Epithelial cell of proximal tubule (primary cell): ENCODE measurements around the gene C16orf89. TPM values are rescaled to one million over a fixed set of nuclear protein-coding genes. Genes with fewer than 3 reads are reported as not detected.

ENCODE experiments used
- DNase-seq: peaks from one replicate; pipeline ENCODE4 v3.0.0-alpha.2; 2011; ENCODE audit warnings: low read depth
- H3K4me3 ChIP-seq: 2 replicates; pipeline ENCODE4 v1.5.1; 2011; ENCODE audit warnings: low read depth, mild to moderate bottlenecking, low read length
- CTCF ChIP-seq: conservative IDR thresholded peaks from 2 replicates; pipeline ENCODE4 v1.5.1; 2012; ENCODE audit warnings: low read depth, mild to moderate bottlenecking, low read length
- total RNA-seq: library from RNA; depleted of rRNA; stranded (reverse); fragments of >200 nt; gene quantifications from 2 replicates; pipeline ENCODE4 v1.2.3, GENCODE V29; 2015

C16orf89 gene
- total RNA-seq, 1 donor from 2014 or later: not detected

DNA sequence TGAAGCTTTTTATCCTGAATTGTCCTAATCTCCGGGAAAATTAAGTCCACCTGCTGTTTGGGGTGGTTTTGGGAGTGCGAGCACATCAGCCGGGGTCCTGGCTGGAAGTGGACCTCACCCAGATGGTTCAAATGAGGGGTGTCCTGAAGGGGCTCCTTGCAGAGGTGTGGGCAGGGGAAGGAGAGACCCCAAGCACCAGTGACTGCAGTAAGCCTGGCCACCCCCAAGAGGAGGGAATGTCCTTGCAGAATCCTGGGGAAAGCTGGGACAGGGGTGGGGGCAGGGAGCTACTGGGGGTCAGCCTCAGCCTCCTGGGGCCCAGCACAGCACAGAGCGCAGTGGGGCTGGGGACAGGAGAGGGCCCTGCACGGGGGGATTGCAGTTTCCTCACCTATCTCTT lies 61.4 kb downstream of the C16orf89 start:
- H3K4me3 ChIP-seq: no peak overlapping the region
- TF ChIP-seq CTCF: no peak
- DNase-seq: no peak

DNA sequence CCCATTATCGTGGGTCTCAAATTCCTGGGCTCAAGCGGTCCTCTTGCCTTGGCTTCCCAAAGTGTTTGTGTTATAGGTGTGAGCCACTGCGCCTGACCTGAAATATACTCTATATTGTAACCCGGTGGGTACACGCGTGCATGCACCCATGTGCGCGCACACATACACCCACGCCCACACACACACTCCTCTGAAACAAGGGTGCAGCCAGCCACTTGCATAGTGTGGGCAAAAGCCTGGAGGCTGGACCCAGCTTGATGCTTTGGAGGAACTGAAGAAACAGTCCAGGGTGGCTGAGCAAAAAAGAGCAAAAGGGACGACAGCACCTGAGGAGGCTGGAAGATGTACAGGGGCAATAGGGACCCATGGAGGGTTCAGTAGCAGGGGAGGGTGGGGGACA lies 61.9 kb downstream of the C16orf89 start:
- TF ChIP-seq CTCF: no peak
- H3K4me3 ChIP-seq: no peak overlapping the region
- DNase-seq: no peak

DNA sequence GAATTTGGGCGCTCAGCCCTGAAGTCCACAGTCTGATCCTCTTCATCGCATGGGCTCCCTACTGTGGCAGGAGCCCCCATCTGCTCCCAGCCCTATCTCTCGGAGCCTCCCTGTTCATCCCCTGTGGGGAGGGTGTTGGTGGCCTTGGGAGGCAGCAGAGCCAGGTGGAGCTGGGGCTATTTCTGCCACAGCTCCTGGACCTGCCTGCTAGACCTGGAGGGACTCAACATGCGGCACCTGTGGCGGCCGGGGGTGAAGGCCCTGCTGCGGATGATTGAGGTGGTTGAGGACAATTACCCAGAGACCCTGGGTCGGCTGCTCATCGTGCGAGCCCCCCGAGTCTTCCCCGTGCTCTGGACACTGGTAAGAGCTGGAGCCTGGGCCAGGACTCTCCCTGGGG lies 62.5 kb downstream of the C16orf89 start:
- H3K4me3 ChIP-seq: no peak overlapping the region
- no peak for DNase-seq
- TF ChIP-seq CTCF: no peak

GRCh38 chr16:5002699-5003143 lies 63.0 kb downstream of the C16orf89 start:
- DNase-seq: no peak
- no peak for TF ChIP-seq CTCF
- no peak overlapping the region for H3K4me3 ChIP-seq

- TF ChIP-seq CTCF: no peak
- DNase-seq: no peak
- H3K4me3 ChIP-seq: no peak overlapping the region
Measured at GRCh38 chr16:5001986-5002385, 63.8 kb downstream of the C16orf89 start.

DNA sequence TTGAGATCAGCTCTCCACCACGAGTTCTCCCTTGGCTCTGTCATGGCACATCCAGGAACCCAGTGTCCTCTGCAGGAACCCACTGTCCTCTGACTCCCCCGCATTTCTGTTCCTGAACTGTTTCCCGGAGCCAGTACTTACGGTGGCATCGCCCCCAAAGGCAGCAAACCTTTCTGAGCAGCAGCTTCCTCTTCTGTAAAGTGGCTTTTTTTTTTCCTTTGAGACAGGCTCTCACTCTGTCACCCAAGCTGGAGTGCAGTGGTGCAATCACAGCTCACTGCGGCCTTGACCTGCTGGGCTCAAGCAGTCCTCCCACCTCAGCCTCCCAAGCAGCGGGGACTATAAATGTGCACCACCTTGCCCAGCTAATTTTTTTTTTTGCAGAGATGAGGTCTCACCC lies 64.2 kb downstream of the C16orf89 start:
- no peak for TF ChIP-seq CTCF
- H3K4me3 ChIP-seq: no peak overlapping the region
- no peak for DNase-seq

- no peak overlapping the region for H3K4me3 ChIP-seq
- no peak for DNase-seq
- TF ChIP-seq CTCF: no peak
Measured at GRCh38 chr16:5000573-5001001, 65.2 kb downstream of the C16orf89 start.
